ENCODE measurements around the gene DNAH9.

The DNAH9 gene

DNA sequence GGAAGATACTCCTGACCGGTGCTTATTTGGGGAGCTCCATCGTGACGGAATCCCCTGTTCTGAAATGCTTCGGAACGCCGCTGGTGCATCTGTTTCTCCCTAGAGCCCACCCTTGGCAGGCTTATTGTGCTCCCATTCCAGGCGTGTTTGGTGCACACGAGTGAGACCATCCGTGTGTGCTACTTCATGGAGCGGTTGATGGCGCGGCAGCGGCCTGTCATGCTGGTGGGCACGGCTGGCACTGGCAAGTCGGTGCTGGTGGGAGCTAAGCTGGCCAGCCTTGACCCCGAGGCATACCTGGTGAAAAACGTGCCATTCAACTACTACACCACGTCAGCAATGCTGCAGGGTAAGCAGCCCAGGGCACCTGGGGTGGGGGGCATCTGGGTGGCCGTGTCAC, 170.7 kb downstream of the DNAH9 start:
- no peak for DNase-seq (ENCODE audit: low read depth in 2 of 2)

GRCh38 chr17:11772031-11772430, 173.8 kb downstream of the DNAH9 start:
- DNase-seq (ENCODE audit: low read depth in 2 of 2), result no peak

GRCh38 chr17:11779892-11780291, 181.6 kb downstream of the DNAH9 start:
- DNase-seq (ENCODE audit: low read depth in 2 of 2), result no peak

- no peak for DNase-seq (ENCODE audit: low read depth in 2 of 2)
These were observed 182.4 kb downstream of the DNAH9 start for GRCh38 chr17:11780621-11781020.

GRCh38 chr17:11786711-11787438, 188.6 kb downstream of the DNAH9 start:
- DNase-seq (ENCODE audit: low read depth in 2 of 2), result no peak

GRCh38 chr17:11795906-11796305, 197.6 kb downstream of the DNAH9 start:
- no peak for DNase-seq (ENCODE audit: low read depth in 2 of 2)

GRCh38 chr17:11797803-11798202, 199.5 kb downstream of the DNAH9 start:
- no peak for DNase-seq (ENCODE audit: low read depth in 2 of 2)

DNA sequence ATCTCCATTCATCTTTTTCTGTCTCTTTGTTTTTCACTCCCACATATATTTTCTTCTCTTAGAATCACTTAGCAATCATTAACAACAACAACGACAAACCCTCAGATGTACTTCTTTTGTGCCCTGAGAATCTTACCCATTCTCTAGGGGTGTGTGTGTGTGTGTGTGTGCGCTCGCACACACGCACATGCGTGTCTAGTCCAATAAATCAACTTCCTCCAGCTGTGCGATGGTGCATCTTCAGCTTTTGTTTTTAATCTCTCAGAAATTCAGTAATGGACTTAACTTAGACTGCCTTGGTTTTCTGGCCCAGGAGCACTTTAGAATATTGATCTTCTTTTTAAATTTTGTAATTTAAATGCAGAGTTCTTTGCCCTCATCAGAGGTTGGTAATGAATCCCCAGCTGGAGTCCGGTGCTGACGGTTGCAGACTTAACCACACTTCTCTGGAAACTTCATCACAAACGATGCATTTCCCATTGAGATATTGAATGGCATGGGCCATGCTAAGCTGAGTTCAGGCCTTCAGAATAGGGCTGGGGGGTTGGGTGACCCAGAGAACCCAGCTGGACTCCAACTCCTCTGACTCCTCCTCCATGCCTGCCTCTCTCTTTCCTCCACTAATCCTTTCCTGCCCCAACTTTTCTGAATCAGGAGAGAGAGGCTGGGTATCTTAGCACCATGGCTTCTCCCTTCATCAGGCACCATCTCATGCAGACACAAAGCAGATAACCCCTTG, 205.1 kb downstream of the DNAH9 start:
- no peak for DNase-seq (ENCODE audit: low read depth in 2 of 2)

DNA sequence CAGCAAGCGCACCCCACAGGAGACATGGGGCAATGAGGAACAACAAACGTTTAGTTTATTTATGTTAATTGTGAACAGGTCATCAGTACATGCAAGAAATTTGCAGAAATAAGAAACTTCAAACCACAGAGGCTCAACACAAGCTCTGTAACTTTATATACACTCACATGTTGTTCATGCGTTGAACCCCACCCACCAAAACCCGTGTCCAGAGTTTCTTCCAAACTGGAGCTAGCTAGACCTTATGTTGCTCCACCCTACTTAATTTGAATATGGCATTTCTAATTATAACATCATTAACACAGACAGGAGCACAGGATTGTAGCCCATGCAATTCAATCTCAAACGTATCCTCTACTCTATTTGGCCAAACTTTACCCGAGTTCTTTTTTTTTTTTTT, 206.9 kb downstream of the DNAH9 start:
- DNase-seq (ENCODE audit: low read depth in 2 of 2), result no peak

DNA sequence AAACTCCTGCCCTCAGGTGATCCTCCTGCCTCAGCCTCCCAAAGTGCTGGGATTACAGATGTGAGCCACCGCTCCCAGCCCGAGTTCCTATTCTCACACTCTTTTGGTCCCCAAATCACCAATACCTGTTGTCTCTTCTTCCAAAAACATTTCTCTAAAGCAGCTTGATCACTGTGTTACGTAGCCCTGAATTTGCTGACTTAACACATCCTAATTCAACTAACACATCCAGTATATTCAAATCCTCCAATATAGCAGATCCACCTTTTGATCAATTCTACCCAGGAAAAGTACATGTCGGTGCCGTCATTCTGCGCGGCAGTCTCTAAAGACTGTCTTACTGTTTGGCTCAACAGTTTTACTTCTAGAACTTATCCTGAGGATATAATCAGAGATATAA, 207.7 kb downstream of the DNAH9 start:
- no peak for DNase-seq (ENCODE audit: low read depth in 2 of 2)

DNA sequence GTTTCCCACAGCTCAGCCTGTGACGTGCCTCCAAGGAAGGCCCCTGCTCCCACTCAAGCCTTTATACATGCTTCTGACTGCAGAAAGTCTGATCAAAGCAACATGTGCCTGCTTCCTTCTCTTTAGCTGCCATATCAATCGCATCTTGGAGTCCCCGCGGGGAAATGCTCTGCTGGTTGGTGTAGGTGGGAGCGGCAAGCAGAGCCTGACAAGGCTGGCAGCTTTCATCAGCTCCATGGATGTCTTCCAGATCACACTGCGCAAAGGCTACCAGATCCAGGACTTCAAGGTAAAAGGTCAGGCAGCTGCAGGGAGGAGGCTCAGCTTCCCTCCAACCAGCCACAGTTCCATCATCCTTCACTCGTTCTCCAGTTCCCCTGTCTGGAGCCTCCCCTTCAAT, 209.3 kb downstream of the DNAH9 start:
- no peak for DNase-seq (ENCODE audit: low read depth in 2 of 2)

DNA sequence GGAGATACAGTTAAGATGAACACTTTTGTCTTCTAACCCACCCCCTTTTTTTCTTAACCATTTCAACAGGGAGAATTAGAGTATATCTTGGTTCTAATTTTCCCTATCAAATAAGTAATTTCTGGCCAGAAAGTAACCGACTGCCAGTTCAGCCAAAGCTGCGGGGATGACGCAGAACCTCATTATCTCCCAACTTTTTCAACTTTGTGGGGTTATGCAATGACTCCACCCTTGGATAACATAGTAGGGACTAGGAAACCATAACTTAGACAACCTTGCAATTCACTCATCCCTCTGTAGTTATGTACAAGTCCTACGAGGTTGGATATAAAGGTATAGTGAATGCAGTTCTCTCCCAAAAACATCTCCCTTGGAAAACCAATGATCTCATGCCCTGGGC, 215.0 kb downstream of the DNAH9 start:
- no peak for DNase-seq (ENCODE audit: low read depth in 2 of 2)

- DNase-seq (ENCODE audit: low read depth in 2 of 2), result no peak
These were observed 215.6 kb downstream of the DNAH9 start for GRCh38 chr17:11813871-11814270.

- DNase-seq (ENCODE audit: low read depth in 2 of 2), result no peak
These were observed 216.5 kb downstream of the DNAH9 start for GRCh38 chr17:11814655-11815262.

DNA sequence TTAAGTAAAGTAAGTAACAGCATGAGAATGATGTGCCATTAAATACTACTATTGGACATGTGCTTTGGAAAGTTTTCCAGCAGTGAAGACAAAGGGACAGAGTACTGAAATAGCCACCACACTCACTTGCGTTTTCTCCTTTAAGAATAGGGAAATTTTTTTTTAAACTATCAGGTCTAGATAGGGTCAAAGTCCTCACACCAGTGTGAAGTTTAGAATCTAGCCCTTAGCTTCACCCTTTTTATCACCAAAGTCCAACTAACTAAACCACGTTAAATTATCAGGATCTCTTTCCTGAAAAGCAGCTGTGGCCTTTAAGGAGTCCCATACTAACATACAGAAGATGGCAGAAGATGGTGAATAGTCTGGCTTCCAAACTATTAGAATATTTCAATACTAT, 218.1 kb downstream of the DNAH9 start:
- DNase-seq (ENCODE audit: low read depth in 2 of 2), result no peak

GRCh38 chr17:11823862-11824261, 225.6 kb downstream of the DNAH9 start:
- no peak for DNase-seq (ENCODE audit: low read depth in 2 of 2)

DNA sequence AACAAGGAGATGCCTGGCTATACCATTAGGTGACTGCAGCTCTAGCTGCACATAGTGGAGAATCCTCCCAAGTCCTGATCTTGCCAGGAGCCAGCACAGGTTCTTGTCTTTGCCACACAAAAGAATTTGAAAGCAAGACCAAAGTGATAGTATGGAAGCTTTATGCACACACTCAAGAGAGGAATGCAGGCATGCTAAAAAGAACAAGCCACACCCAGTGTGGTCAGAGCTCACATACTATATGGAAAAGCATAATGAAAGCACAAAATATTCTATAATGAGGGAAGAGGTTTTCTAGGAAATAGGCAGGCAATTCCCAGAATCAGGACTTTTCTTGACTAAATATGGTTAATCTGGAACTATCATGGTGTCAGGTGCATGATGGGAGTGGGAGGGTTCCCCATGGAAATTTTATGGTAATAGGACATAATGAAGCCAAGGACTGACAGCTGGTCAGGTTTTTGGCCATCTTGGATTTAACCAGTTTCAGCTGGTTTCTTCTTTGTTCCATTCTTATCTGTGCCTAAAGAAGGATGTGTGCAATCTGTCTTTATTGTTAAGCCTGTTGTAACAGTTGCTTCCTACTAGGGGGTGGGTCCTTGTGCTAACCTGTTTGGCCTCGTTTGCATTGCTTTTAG, 227.4 kb downstream of the DNAH9 start:
- DNase-seq (ENCODE audit: low read depth in 2 of 2), result no peak

DNA sequence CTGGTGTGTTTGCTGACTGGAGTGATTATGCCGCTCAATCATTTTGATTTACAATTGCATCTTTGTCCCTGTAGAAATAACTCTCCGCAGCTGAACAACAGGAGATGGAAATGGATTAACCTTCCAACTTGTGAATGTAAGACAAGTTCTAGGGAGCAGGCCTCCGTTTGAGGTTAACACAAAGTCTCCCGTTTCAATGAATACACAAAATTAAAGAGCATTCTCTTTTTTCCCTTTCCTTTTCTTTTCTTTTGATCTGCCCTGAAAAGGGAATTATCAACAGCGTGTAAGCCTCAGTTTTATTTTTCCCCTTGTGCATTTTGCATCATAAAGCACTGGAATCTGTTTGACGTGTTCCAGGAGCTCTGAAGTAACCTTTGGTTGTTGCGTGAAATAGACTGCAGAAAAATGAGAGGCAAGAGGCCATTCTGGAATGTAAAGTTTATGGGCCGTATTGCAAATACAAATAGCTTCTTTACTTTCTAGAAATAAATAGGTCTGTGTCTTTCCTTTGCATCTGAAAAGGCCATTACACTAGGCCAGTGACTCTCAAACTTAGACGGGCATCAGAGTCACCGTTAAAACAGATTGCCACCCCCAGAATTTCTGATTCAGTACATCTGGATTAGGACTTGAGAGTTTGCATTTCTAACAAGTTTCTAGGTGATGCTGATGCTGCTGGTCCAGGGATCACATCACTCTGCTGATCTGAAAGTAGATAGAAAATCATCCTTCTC, 234.3 kb downstream of the DNAH9 start:
- DNase-seq (ENCODE audit: low read depth in 2 of 2), result no peak

- no peak for DNase-seq (ENCODE audit: low read depth in 2 of 2)
These were observed 238.2 kb downstream of the DNAH9 start for GRCh38 chr17:11836508-11836907.

DNA sequence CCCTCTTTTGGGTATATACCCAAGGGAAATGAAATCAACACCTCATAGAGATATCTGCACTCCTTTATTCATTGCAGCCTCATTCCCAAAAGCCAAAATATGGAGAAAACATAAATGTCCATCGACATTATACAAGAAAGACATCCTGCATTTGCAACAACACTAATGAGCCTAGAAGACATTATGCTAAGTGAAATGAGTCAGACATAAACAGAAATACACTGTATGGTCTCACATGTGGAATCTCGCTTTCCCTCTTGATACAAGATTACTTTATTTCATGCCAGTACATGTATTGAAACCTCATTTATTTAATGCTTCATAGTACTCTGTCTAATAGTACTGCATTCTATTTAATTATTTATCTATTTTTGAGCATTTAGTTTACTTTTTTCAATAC, 241.8 kb downstream of the DNAH9 start:
- no peak for DNase-seq (ENCODE audit: low read depth in 2 of 2)

- DNase-seq (ENCODE audit: low read depth in 2 of 2), result no peak
These were observed 242.6 kb downstream of the DNAH9 start for GRCh38 chr17:11840831-11841230.

- DNase-seq (ENCODE audit: low read depth in 2 of 2), result no peak
These were observed 250.1 kb downstream of the DNAH9 start for GRCh38 chr17:11848330-11848729.

Measured in stimulated activated CD4-positive, alpha-beta T cell treated with anti-CD3 and anti-CD28 coated beads, Interleukin-1b, Interleukin-23, amount 100 ng/mL, for 4 hours (primary cell).